H1 (cell line): Measurements from ENCODE around the gene KRT3. TPM values are rescaled to one million over a fixed set of nuclear protein-coding genes. Genes with fewer than 3 reads are reported as not detected.

Experiments used
- CTCF ChIA-PET: fragments of 300-600 bp; sonication (Branson Sonifier 250); formaldehyde crosslinking; loops from one replicate; lab custom pipeline; 2021; ENCODE audit not compliant: partially characterized antibody; lab: Charles Lee
- POLR2A ChIA-PET: fragments of 300-600 bp; sonication (Branson Sonifier 250); formaldehyde crosslinking; loops from one replicate; lab custom pipeline; 2021; ENCODE audit warnings: inconsistent platforms; ENCODE audit not compliant: partially characterized antibody; lab: Charles Lee
- DNase-seq, 2 experiments: peaks; one replicate each; pipeline versions ENCODE4 v3.0.0 to v3.0.0-alpha.2; 2010 to 2022; ENCODE audit warnings: low spot score in 2 of 2, low read depth in 1 of 2, mixed read lengths in 1 of 2
- FAIRE-seq: peaks from 2 replicates; lab custom pipeline; 2011; peaks lifted over from hg19 to GRCh38; lab: Jason Lieb, UNC
- H2AFZ ChIP-seq: 2 replicates; pipeline ENCODE4 v1.8.1; 2012; ENCODE audit warnings: low read length, inconsistent platforms
- H2AK5ac ChIP-seq: 2 replicates; pipeline ENCODE4 v1.6.1; 2013; ENCODE audit warnings: low read depth, low read length
- H2BK120ac ChIP-seq: replicated peaks from 2 replicates; pipeline ENCODE3; 2013; ENCODE audit warnings: low read depth, low read length, inconsistent platforms
- H2BK12ac ChIP-seq: 2 replicates; pipeline ENCODE4 v1.6.1; 2013; ENCODE audit warnings: low read depth, low read length
- H2BK15ac ChIP-seq: 2 replicates; pipeline ENCODE4 v1.6.1; 2013; ENCODE audit warnings: low read length
- H2BK20ac ChIP-seq: 2 replicates; pipeline ENCODE4 v1.6.1; 2013; ENCODE audit warnings: low read length
- H2BK5ac ChIP-seq: 2 replicates; pipeline ENCODE4 v1.6.1; 2013; ENCODE audit warnings: low read depth, low read length
- H3K14ac ChIP-seq: 2 replicates; pipeline ENCODE4 v1.6.1; 2013; ENCODE audit warnings: inconsistent platforms; ENCODE audit not compliant: insufficient read length
- H3K18ac ChIP-seq: 2 replicates; pipeline ENCODE4 v1.6.1; 2013; ENCODE audit warnings: low read length; ENCODE audit errors: extremely low read depth
- H3K23ac ChIP-seq: 2 replicates; pipeline ENCODE4 v1.6.1; 2013; ENCODE audit warnings: inconsistent platforms; ENCODE audit not compliant: insufficient read length
- H3K23me2 ChIP-seq: 2 replicates; pipeline ENCODE4 v1.6.1; 2013; ENCODE audit warnings: low read depth, low read length
- H3K27ac ChIP-seq: 2 replicates; pipeline ENCODE4 v1.6.1; 2011; ENCODE audit warnings: low read depth, low read length, inconsistent platforms
- H3K27me3 ChIP-seq, 4 experiments: replicated peaks in 1 of 4; 1 replicate in 1 of 4; 2 replicates in 3 of 4; pipeline versions ENCODE4 v1.6.1 to v1.8.1; 2011 to 2013; ENCODE audit warnings: low read length in 3 of 4, mild to moderate bottlenecking in 3 of 4, inconsistent platforms in 2 of 4, mixed read lengths in 2 of 4, moderate library complexity in 1 of 4; ENCODE audit not compliant: control insufficient read depth in 3 of 4, insufficient read depth in 3 of 4; ENCODE audit errors: extremely low read depth in 1 of 4
- H3K36me3 ChIP-seq, 4 experiments: 2 replicates each; pipeline versions ENCODE4 v1.6.1 to v1.8.1; 2011 to 2013; ENCODE audit warnings: mild to moderate bottlenecking in 4 of 4, low read length in 3 of 4, moderate library complexity in 2 of 4, control low read depth in 1 of 4, inconsistent platforms in 1 of 4; ENCODE audit not compliant: insufficient read depth in 4 of 4, control insufficient read depth in 2 of 4
- H3K4ac ChIP-seq: replicated peaks from 2 replicates; pipeline ENCODE3; 2013; ENCODE audit warnings: low read length, low read depth, mixed read lengths, inconsistent platforms; ENCODE audit not compliant: insufficient read length
- H3K4me1 ChIP-seq, 4 experiments: replicated peaks in 1 of 4; 1 replicate in 1 of 4; 2 replicates in 3 of 4; pipeline versions ENCODE4 v1.6.1 to v1.8.1; 2011 to 2013; ENCODE audit warnings: low read length in 3 of 4, inconsistent platforms in 2 of 4, mixed read lengths in 1 of 4; ENCODE audit not compliant: insufficient read depth in 4 of 4, control insufficient read depth in 3 of 4
- H3K4me2 ChIP-seq, 2 experiments: 2 replicates each; pipeline versions ENCODE4 v1.6.1 to v1.8.1; 2011 to 2013; ENCODE audit warnings: low read depth in 2 of 2, low read length in 2 of 2, control low read depth in 1 of 2, inconsistent platforms in 1 of 2, mild to moderate bottlenecking in 1 of 2; ENCODE audit not compliant: insufficient read depth in 1 of 2
- H3K4me3 ChIP-seq, 4 experiments: fragments of 200-600, 300-600 bp in 1 of 4; sonication (generic), shearing (Covaris generic), sonication (Bioruptor Twin) in 1 of 4; 2 replicates each; pipeline versions ENCODE4 v1.5.1 to v1.8.1; 2011 to 2016; ENCODE audit warnings: low read length in 4 of 4, low read depth in 3 of 4, control low read depth in 2 of 4, inconsistent platforms in 2 of 4, mild to moderate bottlenecking in 2 of 4, mixed read lengths in 1 of 4, moderate library complexity in 1 of 4; ENCODE audit not compliant: insufficient read depth in 2 of 4; ENCODE audit errors: extremely low read depth in 1 of 4
- H3K56ac ChIP-seq: replicated peaks from 2 replicates; pipeline ENCODE3; 2013; ENCODE audit warnings: low read depth, mild to moderate bottlenecking, mixed read lengths, low read length, inconsistent platforms; ENCODE audit not compliant: insufficient read length
- H3K79me1 ChIP-seq: 2 replicates; pipeline ENCODE4 v1.6.1; 2013; ENCODE audit warnings: low read depth, low read length, control low read depth
- H3K79me2 ChIP-seq, 2 experiments: 2 replicates each; pipeline versions ENCODE4 v1.6.1 to v1.8.1; 2012 to 2013; ENCODE audit warnings: low read length in 2 of 2, mild to moderate bottlenecking in 2 of 2, inconsistent platforms in 1 of 2; ENCODE audit not compliant: insufficient read depth in 2 of 2, control insufficient read depth in 1 of 2
- H3K9ac ChIP-seq, 4 experiments: replicated peaks in 1 of 4; 1 replicate in 1 of 4; 2 replicates in 3 of 4; pipeline versions ENCODE4 v1.6.1 to v1.8.1; 2011 to 2013; ENCODE audit warnings: low read depth in 3 of 4, low read length in 3 of 4, control low read depth in 2 of 4, mild to moderate bottlenecking in 2 of 4, moderate library complexity in 2 of 4, inconsistent platforms in 1 of 4; ENCODE audit errors: extremely low read depth in 1 of 4
- H3K9me3 ChIP-seq, 2 experiments: 2 replicates each; pipeline versions ENCODE4 v1.6.1 to v1.8.1; 2012 to 2013; ENCODE audit warnings: mild to moderate bottlenecking in 2 of 2, moderate library complexity in 2 of 2, control low read depth in 1 of 2, inconsistent platforms in 1 of 2, low read depth in 1 of 2, low read length in 1 of 2, mixed read lengths in 1 of 2; ENCODE audit not compliant: insufficient read depth in 2 of 2
- H4K20me1 ChIP-seq, 2 experiments: replicated peaks in 1 of 2; 2 replicates each; pipeline versions ENCODE3 to v1.8.1; 2011 to 2013; ENCODE audit warnings: inconsistent platforms in 2 of 2, low read length in 2 of 2, mild to moderate bottlenecking in 1 of 2; ENCODE audit not compliant: insufficient read depth in 2 of 2, control insufficient read depth in 1 of 2
- H4K5ac ChIP-seq: 2 replicates; pipeline ENCODE4 v1.6.1; 2013; ENCODE audit warnings: low read length, low read depth, mixed read lengths, inconsistent platforms; ENCODE audit not compliant: insufficient read length
- H4K8ac ChIP-seq: 2 replicates; pipeline ENCODE4 v1.8.0; 2013; ENCODE audit warnings: mild to moderate bottlenecking, moderate library complexity, low read length, inconsistent platforms; ENCODE audit not compliant: insufficient read depth; ENCODE audit errors: extremely low read depth
- H4K91ac ChIP-seq: replicated peaks from 2 replicates; pipeline ENCODE3; 2013; ENCODE audit warnings: low read length, mixed read lengths, inconsistent platforms; ENCODE audit not compliant: insufficient read length
- USF2 ChIP-seq: IDR thresholded peaks from 2 replicates; pipeline ENCODE4 v1.6.1; 2011; ENCODE audit warnings: low read length, improper control_type of control experiment
- YY1 ChIP-seq: IDR thresholded peaks from 2 replicates; pipeline ENCODE4 v1.6.1; 2011; ENCODE audit warnings: low read depth, mild to moderate bottlenecking, low read length
- WGBS, 2 experiments: shearing (Covaris generic) in 1 of 2; methylation state at CpG; one replicate each; pipeline versions ENCODE4 v1.1.6 to v1.1.7; 2013 to 2015; ENCODE audit warnings: low lambda C conversion rate in 2 of 2, mixed read lengths in 2 of 2, inconsistent platforms in 1 of 2, low coverage in 1 of 2, missing lambda C conversion rate in 1 of 2; ENCODE audit not compliant: insufficient replicate concordance in 2 of 2, insufficient coverage in 1 of 2, insufficient read length in 1 of 2; ENCODE audit errors: extremely low coverage in 1 of 2, missing lambda C conversion rate in 1 of 2; 5-methylcytosine and 5-hydroxymethylcytosine counted together
- polyA plus RNA-seq, 7 experiments: library from polyadenylated mRNA; depleted of rRNA in 3 of 7; stranded (reverse) in 5 of 7; unstranded in 2 of 7; fragments of >200 nt in 5 of 7; fragments of 200-250 nt in 2 of 7; gene quantifications; 1 replicate in 5 of 7; 2 replicates in 1 of 7; 4 replicates in 1 of 7; pipeline versions ENCODE4 v1.2.1 to v1.2.3, GENCODE V29; 2011 to 2013; ENCODE audit warnings: missing spikeins in 2 of 7, mixed read lengths in 2 of 7
- total RNA-seq: library from RNA; stranded (reverse); fragmentation: NEBNext Ultra II Directional; extraction: Animal tissue kit (Norgen Biotek cat#: 25700); gene quantifications from 2 replicates; pipeline ENCODE4 v1.2.1, GENCODE V29; 2021

Gene KRT3
- total and polyA plus RNA-seq, 2 of the 8 experiments (the other 6 are each of a cell fraction or from before 2014, with no cell fraction given): not detected

GRCh38 chr12:52744493-52745156 lies 51.3 kb downstream of the KRT3 start:
- Histone ChIP-seq H2BK120ac (no peak overlapping the region), H2BK15ac (no peak overlapping the region), H3K4ac (no peak overlapping the region), H4K91ac (no peak overlapping the region), H2BK20ac (no peak overlapping the region), H3K18ac (no peak overlapping the region), H2BK5ac (no peak overlapping the region), H3K9ac (no peak overlapping the region), H3K4me1 (no peaks in the 10 kb centered on the region), H3K79me2 (no peaks in the 10 kb centered on the region), H3K14ac (no peak overlapping the region), H4K20me1 (peaks cover 0 to 2% of the 10 kb centered on the region in 2 experiments), H3K27me3 (peaks cover 0 to 2% (median 0%) of the 10 kb centered on the region in 4 experiments; a peak in 2 of 7 replicates), H2AFZ (no peak overlapping the region), H3K4me2 (no peak overlapping the region), H2AK5ac (no peak overlapping the region), H4K5ac (no peak overlapping the region), H4K8ac (no peak overlapping the region), H3K9me3 (no peaks in the 10 kb centered on the region), H2BK12ac (no peak overlapping the region), H3K4me3 (no peak overlapping the region), H3K23me2 (no peaks in the 10 kb centered on the region), H3K23ac (no peak overlapping the region), H3K56ac (no peak overlapping the region), H3K36me3 (no peaks in the 10 kb centered on the region), H3K27ac (no peak overlapping the region), H3K79me1 (no peaks in the 10 kb centered on the region)
- ChIA-PET CTCF (interaction anchor here (1.1 to 1.9 kb wide), 4 partner anchors 10 to 135 kb away, joined by 3 to 5 read pairs (median 4); partner anchors contain the start of gene KRT4), POLR2A (no interaction called here)
- FAIRE-seq (no peak), DNase-seq (no peak)
- WGBS, 2 experiments: 71% methylated on average over 1 of the region's 1 CpG; no CpG with 5 or more reads in 1 of the 2 experiments
- TF ChIP-seq YY1 (no peak), USF2 (no peak)
